ENCODE data around the gene MVP. TPM values are rescaled to one million over a fixed set of nuclear protein-coding genes. Genes with fewer than 3 reads are reported as not detected.
A peak's percentile ranks its signal among the peaks of the same experiment; 100 is the strongest.
"Not testable (repeated sequence)": the region's sequence is repeated elsewhere in the genome, so short reads cannot be mapped to it uniquely, and the experiment has no call there.

MVP gene
- total RNA-seq, 1 donor from 2014 or later, result 177 TPM

DNA sequence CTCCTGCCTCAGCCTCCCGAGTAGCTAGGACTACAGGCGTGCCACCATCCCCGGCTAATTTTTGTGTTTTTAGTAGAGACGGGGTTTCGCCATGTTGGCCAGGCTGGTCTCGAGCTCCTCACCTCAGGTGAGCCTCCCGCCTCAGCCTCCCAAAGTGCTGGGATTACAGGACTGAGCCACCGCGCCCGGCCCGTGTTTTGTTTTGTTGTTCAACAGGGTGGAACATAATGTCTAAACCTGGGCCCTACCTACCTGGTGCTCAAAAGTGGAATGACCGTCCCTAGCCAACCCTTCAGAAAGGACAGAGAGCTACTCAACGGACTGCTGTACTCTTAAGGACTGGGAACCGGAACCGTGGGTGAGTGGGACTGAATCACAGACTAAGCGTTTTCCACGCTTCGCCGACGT is 30.5 kb upstream of the MVP start:
- ATAC-seq (ENCODE audit: low read depth) (no peak), DNase-seq (no peak)
- ChIA-PET POLR2A (interaction anchor here (0.6 to 3.0 kb wide), 26 partner anchors 8 to 958 kb away, joined by 3 to 58 read pairs (median 6); partner anchors contain the start of genes ALDOA, CDIPT, CORO1A and DCTPP1), CTCF (interaction anchor here (0.7 to 3.4 kb wide), 10 partner anchors 14 to 89 kb away, joined by 3 to 24 read pairs (median 4); partner anchors contain the start of gene PAGR1)
- intact Hi-C loops (cut with micrococcal nuclease), result loop anchor here (1.0 to 5.0 kb wide), 9 partner anchors 18 to 207 kb away; partner anchors contain the start of genes CDIPT, INO80E and PAGR1
- Mint-ChIP-seq H3K27ac (peak overlapping the region; percentile 93), H3K27me3 (no peaks in the 10 kb centered on the region), H3K9me3 (no peaks in the 10 kb centered on the region), H3K36me3 (ENCODE audit: low read depth) (peaks cover 6% of the 10 kb centered on the region), H3K4me1 (peaks cover 40% of the 10 kb centered on the region), H3K4me3 (peak overlapping the region; percentile 98)
- TF ChIP-seq, protein P1, sequence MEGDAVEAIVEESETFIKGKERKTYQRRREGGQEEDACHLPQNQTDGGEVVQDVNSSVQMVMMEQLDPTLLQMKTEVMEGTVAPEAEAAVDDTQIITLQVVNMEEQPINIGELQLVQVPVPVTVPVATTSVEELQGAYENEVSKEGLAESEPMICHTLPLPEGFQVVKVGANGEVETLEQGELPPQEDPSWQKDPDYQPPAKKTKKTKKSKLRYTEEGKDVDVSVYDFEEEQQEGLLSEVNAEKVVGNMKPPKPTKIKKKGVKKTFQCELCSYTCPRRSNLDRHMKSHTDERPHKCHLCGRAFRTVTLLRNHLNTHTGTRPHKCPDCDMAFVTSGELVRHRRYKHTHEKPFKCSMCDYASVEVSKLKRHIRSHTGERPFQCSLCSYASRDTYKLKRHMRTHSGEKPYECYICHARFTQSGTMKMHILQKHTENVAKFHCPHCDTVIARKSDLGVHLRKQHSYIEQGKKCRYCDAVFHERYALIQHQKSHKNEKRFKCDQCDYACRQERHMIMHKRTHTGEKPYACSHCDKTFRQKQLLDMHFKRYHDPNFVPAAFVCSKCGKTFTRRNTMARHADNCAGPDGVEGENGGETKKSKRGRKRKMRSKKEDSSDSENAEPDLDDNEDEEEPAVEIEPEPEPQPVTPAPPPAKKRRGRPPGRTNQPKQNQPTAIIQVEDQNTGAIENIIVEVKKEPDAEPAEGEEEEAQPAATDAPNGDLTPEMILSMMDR (IDR thresholded peaks at IDR 0.05), result no peak

DNA sequence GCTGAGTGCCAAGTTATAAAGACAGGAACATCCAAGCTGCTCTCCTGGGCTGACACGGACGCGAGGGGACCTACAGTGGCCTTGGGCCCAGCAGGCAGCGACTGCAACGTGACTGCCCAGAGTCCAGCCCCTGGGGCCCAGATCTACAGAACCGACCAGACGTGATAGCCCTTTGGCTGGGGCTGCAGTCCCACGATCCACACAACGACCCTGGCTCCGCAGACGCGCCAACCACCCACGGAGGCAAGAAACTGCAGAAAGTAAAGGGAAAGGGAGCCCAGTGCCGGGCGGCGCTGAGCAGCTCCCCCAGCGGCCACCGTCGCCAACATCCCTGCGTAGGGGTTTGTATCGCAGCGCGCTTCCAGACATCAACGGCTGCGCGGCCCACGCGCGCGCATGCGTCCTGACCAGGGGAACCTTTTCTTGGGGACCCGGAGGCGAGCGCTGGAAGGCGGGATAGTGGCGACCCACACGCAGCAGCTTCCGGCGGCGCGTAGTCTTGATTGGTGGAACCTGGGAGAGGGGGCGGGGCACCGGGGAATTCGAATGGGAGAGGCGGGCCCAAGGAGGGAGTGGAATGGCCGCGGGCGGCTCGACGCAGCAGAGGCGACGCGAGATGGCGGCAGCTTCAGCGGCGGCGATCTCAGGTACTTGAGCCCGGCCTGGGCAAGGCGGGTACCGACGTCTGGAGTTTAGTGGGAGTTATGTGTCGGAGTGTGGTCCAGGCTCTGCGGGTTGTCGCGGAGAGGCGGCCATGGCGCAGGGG is 29.9 kb upstream of the MVP start, which contains the start of gene KIF22:
TSS of gene KIF22 (plus strand) at position 569 of the 766 bp plus-strand sequence. CDS start at position 578, 9 bp downstream.
- H3K4me1 Mint-ChIP-seq, result peaks cover 34% of the 10 kb centered on the region
- ChIA-PET POLR2A (interaction anchor here (0.6 to 3.0 kb wide), 31 partner anchors 9 to 1318 kb away, joined by 3 to 58 read pairs (median 5); partner anchors contain the start of genes ALDOA, CDIPT, CORO1A and DCTPP1), CTCF (interaction anchor here (0.6 to 3.4 kb wide), 13 partner anchors 12 to 241 kb away, joined by 3 to 24 read pairs (median 4); partner anchors contain the start of gene PAGR1)
- H3K36me3 Mint-ChIP-seq (ENCODE audit: low read depth), result peaks cover 6% of the 10 kb centered on the region
- no peaks in the 10 kb centered on the region for H3K27me3 Mint-ChIP-seq
- TF ChIP-seq, protein P1 (IDR thresholded peaks at IDR 0.05), result no peak
- peak within 1 kb of the TSS; percentile 93 for H3K27ac Mint-ChIP-seq
- ATAC-seq (ENCODE audit: low read depth), result peak; percentile 97
- H3K9me3 Mint-ChIP-seq, result no peaks in the 10 kb centered on the region
- DNase-seq, result peak; percentile 99
- peak within 1 kb of the TSS; percentile 98 for H3K4me3 Mint-ChIP-seq
- intact Hi-C loops (cut with micrococcal nuclease), result loop anchor here (1.0 to 5.0 kb wide), 9 partner anchors 17 to 206 kb away; partner anchors contain the start of genes CDIPT, INO80E and PAGR1

DNA sequence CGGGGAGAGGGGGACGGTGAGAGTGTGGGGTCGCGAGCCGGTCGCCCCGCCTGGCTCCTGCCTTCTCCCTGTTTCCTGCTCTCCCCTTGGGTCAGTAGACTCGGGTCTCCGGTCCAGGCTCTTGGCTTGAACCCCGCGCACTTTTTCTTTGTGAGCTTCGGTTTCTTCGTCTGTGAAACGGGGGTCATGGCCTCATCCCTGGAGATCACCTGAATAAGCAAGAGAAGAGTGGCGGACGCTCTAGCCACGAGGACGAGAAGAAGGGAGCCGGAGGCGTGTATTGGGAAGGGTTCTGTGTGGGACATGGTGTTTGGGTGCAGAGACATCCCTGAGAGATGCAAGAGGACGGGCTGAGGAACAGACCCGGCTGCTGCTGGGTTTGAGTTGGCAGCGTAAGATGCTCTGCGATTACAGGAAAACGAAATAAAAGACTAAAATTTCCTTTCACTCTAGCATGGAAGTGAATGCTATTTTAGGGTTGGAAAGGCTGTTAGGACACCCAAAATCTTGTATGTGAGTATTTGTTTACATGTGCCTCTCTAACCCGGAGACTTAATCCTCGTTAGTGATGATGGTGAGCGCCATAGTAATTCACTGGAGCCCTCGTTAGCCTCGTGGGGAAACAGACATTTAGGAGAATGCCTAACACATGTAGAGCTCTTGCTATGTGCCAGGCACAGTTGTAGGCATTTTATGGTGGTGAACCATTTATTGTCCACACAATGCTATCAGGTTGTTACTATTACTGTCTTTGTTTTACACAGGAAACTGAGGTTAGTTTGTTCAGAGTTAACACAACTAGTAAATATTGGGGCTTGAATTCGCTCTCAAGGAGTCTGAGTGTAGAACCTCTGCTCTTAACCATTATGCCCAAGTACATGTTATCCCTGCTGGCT is 29.1 kb upstream of the MVP start:
- Mint-ChIP-seq H3K4me3 (peak overlapping the region; percentile 98), H3K27ac (peak overlapping the region; percentile 93), H3K4me1 (peaks cover 30% of the 10 kb centered on the region), H3K36me3 (ENCODE audit: low read depth) (peaks cover 6% of the 10 kb centered on the region), H3K9me3 (no peaks in the 10 kb centered on the region), H3K27me3 (no peaks in the 10 kb centered on the region)
- intact Hi-C loops (cut with micrococcal nuclease), result loop anchor here (1.0 to 5.0 kb wide), 9 partner anchors 16 to 206 kb away; partner anchors contain the start of genes CDIPT, INO80E and PAGR1
- POLR2A ChIA-PET, result interaction anchor here (0.6 to 3.0 kb wide), 19 partner anchors 11 to 1319 kb away, joined by 3 to 58 read pairs (median 6); partner anchors contain the start of genes ALDOA, DCTPP1, KCTD13 and MAZ
- DNase-seq (no peak), ATAC-seq (ENCODE audit: low read depth) (peak; percentile 1)
- CTCF ChIA-PET, result interaction anchor here (0.8 to 3.4 kb wide), 9 partner anchors 11 to 240 kb away, joined by 3 to 24 read pairs (median 4); partner anchors contain the start of gene PAGR1
- TF ChIP-seq, protein P1 (IDR thresholded peaks at IDR 0.05), result no peak

DNA sequence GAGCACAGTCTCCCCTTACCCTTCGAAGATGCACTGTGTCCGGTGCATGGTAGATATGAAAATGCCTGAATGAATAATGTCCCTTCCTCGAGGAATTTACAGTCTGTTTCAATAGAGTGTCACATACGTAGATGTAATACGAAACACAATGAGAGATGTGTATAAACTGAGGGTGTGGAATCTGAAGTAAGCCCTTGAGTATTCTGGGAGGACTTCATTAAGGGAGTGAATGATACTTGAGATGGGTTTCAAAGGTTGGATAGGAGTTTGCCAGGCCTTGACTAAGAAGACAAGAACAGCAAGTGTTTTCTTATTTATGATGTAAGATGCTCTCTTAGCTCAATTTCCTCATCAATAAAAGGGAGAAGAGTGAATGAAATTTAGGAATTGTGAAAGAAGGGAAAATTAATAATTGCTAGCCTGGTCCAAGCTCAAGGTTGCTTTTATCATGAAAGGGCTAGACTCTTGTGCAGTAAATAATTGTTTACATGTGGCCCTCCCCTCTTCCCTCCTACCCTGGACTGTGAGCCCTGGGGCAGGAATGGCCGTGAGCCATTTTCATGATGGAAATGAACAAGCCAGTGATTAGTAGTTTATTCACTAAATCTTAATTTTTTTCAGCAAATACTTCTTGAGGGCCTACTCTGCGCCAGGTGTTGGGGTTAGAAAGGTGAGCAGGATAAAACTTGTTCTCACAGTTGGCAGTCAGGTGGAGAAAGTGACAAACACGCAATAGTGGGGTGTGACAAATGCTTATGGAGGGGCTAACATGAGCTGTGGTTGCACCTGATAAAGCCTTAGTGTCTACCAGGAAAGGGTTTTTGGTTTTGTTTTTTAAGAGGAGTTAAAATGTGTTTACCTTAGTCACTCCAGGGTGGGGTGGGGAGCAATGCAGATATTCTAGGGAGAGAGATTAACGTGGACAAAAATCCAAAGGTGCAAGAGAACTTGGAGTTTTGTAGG is 28.1 kb upstream of the MVP start:
- H3K27me3 Mint-ChIP-seq, result no peaks in the 10 kb centered on the region
- POLR2A ChIA-PET, result interaction anchor here (0.7 kb wide), 1 partner anchor 12 kb away, joined by 3 read pairs; no protein-coding TSS in a partner anchor
- no peaks in the 10 kb centered on the region for H3K9me3 Mint-ChIP-seq
- ATAC-seq (ENCODE audit: low read depth), result no peak
- CTCF ChIA-PET, result no interaction called here
- DNase-seq, result no peak
- H3K36me3 Mint-ChIP-seq (ENCODE audit: low read depth), result peaks cover 11% of the 10 kb centered on the region
- H3K4me1 Mint-ChIP-seq, result peaks cover 30% of the 10 kb centered on the region
- peak overlapping the region; percentile 98 for H3K4me3 Mint-ChIP-seq
- TF ChIP-seq, protein P1 (IDR thresholded peaks at IDR 0.05), result no peak
- intact Hi-C loops (cut with micrococcal nuclease), result loop anchor here (2.0 to 5.0 kb wide), 3 partner anchors 60 to 205 kb away; partner anchors contain the start of gene INO80E
- peak overlapping the region; percentile 18 for H3K27ac Mint-ChIP-seq

DNA sequence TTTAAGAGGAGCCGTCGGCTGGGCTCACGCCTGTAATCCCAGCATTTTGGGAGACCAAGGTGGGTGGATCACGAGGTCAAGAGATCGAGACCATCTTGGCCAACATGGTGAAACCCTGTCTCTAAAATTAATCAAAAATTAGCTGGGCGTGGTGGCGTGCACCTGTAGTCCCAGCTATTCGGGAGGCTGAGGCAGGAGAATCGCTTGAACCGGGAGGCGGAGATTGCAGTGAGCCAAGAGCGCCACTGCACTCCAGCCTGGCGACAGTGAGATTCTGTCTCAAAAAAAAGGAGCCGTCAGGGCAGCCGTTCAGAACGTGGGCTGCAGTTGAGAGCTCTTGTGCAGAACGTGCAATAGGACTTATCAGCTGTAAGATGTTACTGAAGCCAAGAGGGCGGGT is 27.1 kb upstream of the MVP start:
- POLR2A ChIA-PET; ATAC-seq (ENCODE audit: low read depth); H3K27ac Mint-ChIP-seq; DNase-seq; H3K4me3 Mint-ChIP-seq; H3K27me3 Mint-ChIP-seq; H3K9me3 Mint-ChIP-seq: not testable (repeated sequence)
- Mint-ChIP-seq H3K36me3 (ENCODE audit: low read depth) (peaks cover 21% of the 10 kb centered on the region), H3K4me1 (peaks cover 30% of the 10 kb centered on the region)
- intact Hi-C loops (cut with micrococcal nuclease), result loop anchor here (5.0 kb wide), 1 partner anchor 61 kb away; no protein-coding TSS in a partner anchor
- CTCF ChIA-PET, result interaction anchor here (1.2 kb wide), 1 partner anchor 11 kb away, joined by 3 read pairs; no protein-coding TSS in a partner anchor
